AG04449 (cell line): ENCODE results near the gene PLEKHG4.
A peak's percentile ranks its signal among the peaks of the same experiment; 100 is the strongest.

Experiments used
- CTCF ChIA-PET: fragments of 350-600 bp; formaldehyde crosslinking; extraction: SDS; loops from one replicate; lab custom pipeline; 2021; ENCODE audit warnings: antibody characterized with exemption; lab: Yijun Ruan, JAX
- POLR2A ChIA-PET: fragments of 400-600, 350-600 bp; formaldehyde crosslinking; extraction: SDS; loops from one replicate; lab custom pipeline; 2020; ENCODE audit warnings: antibody characterized with exemption, inconsistent platforms; lab: Yijun Ruan, JAX
- DNase-seq: peaks from one replicate; pipeline ENCODE4 v3.0.0-alpha.2; 2010; ENCODE audit warnings: low read depth, low spot score
- H3K4me3 ChIP-seq: 2 replicates; pipeline ENCODE4 v1.5.1; 2011; ENCODE audit warnings: low read depth, mild to moderate bottlenecking, control low read depth, low read length
- CTCF ChIP-seq: IDR thresholded peaks from one replicate; pipeline ENCODE4 v1.5.1; 2011; ENCODE audit warnings: mild to moderate bottlenecking, moderate library complexity, low read length, control low read depth, inconsistent platforms; ENCODE audit not compliant: insufficient read depth; ENCODE audit errors: missing control alignments

PLEKHG4 gene

GRCh38 chr16:67283039-67283825 lies 3.9 kb downstream of the PLEKHG4 start:
- TF ChIP-seq CTCF: no peak
- ChIA-PET POLR2A (interaction anchor here (1.0 kb wide), 1 partner anchor 39 kb away, joined by 3 read pairs; no protein-coding TSS in a partner anchor), CTCF (interaction anchor here (1.0 to 5.8 kb wide), 6 partner anchors 12 to 238 kb away, joined by 3 to 46 read pairs (median 10); partner anchors contain the start of genes SLC9A5 and ZDHHC1)
- H3K4me3 ChIP-seq: no peak overlapping the region
- DNase-seq: no peak

GRCh38 chr16:67283826-67284555 lies 4.7 kb downstream of the PLEKHG4 start:
- H3K4me3 ChIP-seq: no peak overlapping the region
- ChIA-PET POLR2A (interaction anchor here (1.0 kb wide), 1 partner anchor 40 kb away, joined by 3 read pairs; no protein-coding TSS in a partner anchor), CTCF (interaction anchor here (1.1 to 5.8 kb wide), 7 partner anchors 11 to 148 kb away, joined by 3 to 46 read pairs (median 8); no protein-coding TSS in a partner anchor)
- DNase-seq: no peak
- no peak for TF ChIP-seq CTCF

- H3K4me3 ChIP-seq: no peak overlapping the region
- ChIA-PET POLR2A (interaction anchor here (0.9 kb wide), 1 partner anchor 26 kb away, joined by 3 read pairs; no protein-coding TSS in a partner anchor), CTCF (interaction anchor here (0.9 to 5.8 kb wide), 15 partner anchors 10 to 300 kb away, joined by 3 to 46 read pairs (median 3); no protein-coding TSS in a partner anchor)
- DNase-seq: no peak
- TF ChIP-seq CTCF: peak; percentile 60
These were observed 5.6 kb downstream of the PLEKHG4 start for GRCh38 chr16:67284699-67285646.

GRCh38 chr16:67286441-67287235 lies 7.3 kb downstream of the PLEKHG4 start:
- DNase-seq: no peak
- ChIA-PET CTCF (interaction anchor here (1.1 to 5.8 kb wide), 6 partner anchors 9 to 179 kb away, joined by 3 to 46 read pairs (median 4); no protein-coding TSS in a partner anchor), POLR2A (interaction anchor here (0.6 kb wide), 1 partner anchor 68 kb away, joined by 3 read pairs; no protein-coding TSS in a partner anchor)
- H3K4me3 ChIP-seq: no peak overlapping the region
- no peak for TF ChIP-seq CTCF

GRCh38 chr16:67287960-67288359 lies 8.6 kb downstream of the PLEKHG4 start:
- POLR2A ChIA-PET: no interaction called here
- H3K4me3 ChIP-seq: no peak overlapping the region
- no peak for DNase-seq
- CTCF ChIA-PET: interaction anchor here (1.2 to 5.8 kb wide), 5 partner anchors 9 to 157 kb away, joined by 3 to 46 read pairs (median 4); no protein-coding TSS in a partner anchor
- TF ChIP-seq CTCF: no peak
